Lower lobe of right lung (tissue), 2 donors: ENCODE results near the gene MDP1. TPM values are rescaled to one million over a fixed set of nuclear protein-coding genes. Genes with fewer than 3 reads are reported as not detected.

Experiments used
- ATAC-seq, 2 donors: fragments of 200-7000 bp; cut with Tn5 transposase; one replicate each; pipeline ENCODE4 v1.9.1; 2020 to 2022; ENCODE audit warnings: mild to moderate bottlenecking in 2 of 2, moderate library complexity in 2 of 2
- DNase-seq: peaks from one replicate; pipeline ENCODE4 v3.0.0-alpha.2; 2020
- H3K27ac ChIP-seq: fragments of 200-600 bp; one replicate; pipeline ENCODE4 v1.8.0; 2022
- H3K27me3 ChIP-seq: fragments of 200-600 bp; one replicate; pipeline ENCODE4 v1.8.0; 2022; ENCODE audit warnings: low read depth
- H3K36me3 ChIP-seq: fragments of 200-600 bp; one replicate; pipeline ENCODE4 v1.8.0; 2022; ENCODE audit warnings: mild to moderate bottlenecking
- H3K4me1 ChIP-seq: fragments of 200-600 bp; one replicate; pipeline ENCODE4 v1.8.0; 2022
- H3K4me3 ChIP-seq: fragments of 200-600 bp; one replicate; pipeline ENCODE4 v1.8.0; 2022; ENCODE audit warnings: mild to moderate bottlenecking
- H3K9me3 ChIP-seq: fragments of 200-600 bp; one replicate; pipeline ENCODE4 v1.8.0; 2022
- intact Hi-C: fragments of 100-400 bp; cut with DNase I; formaldehyde crosslinking; loops from one replicate; pipeline ENCODE4 v1.11.0; 2022
- total RNA-seq: library from RNA; stranded (reverse); fragmentation: NEBNext Ultra II Directional; extraction: Animal tissue kit (Norgen Biotek cat#: 25700); gene quantifications from one replicate; pipeline ENCODE4 v1.2.1, GENCODE V29; 2021
- TF ChIP-seq, protein P1 (sequence below): fragments of 200-600 bp; IDR thresholded peaks from one replicate; pipeline ENCODE4 v1.8.0; 2022; ENCODE audit warnings: antibody characterized with exemption, mild to moderate bottlenecking
- donor health status: DM: no; HTN: yes; CAD: no; lungs with severe emphysema.

MDP1 gene
- total RNA-seq, 1 donor from 2014 or later: 13.3 TPM

DNA sequence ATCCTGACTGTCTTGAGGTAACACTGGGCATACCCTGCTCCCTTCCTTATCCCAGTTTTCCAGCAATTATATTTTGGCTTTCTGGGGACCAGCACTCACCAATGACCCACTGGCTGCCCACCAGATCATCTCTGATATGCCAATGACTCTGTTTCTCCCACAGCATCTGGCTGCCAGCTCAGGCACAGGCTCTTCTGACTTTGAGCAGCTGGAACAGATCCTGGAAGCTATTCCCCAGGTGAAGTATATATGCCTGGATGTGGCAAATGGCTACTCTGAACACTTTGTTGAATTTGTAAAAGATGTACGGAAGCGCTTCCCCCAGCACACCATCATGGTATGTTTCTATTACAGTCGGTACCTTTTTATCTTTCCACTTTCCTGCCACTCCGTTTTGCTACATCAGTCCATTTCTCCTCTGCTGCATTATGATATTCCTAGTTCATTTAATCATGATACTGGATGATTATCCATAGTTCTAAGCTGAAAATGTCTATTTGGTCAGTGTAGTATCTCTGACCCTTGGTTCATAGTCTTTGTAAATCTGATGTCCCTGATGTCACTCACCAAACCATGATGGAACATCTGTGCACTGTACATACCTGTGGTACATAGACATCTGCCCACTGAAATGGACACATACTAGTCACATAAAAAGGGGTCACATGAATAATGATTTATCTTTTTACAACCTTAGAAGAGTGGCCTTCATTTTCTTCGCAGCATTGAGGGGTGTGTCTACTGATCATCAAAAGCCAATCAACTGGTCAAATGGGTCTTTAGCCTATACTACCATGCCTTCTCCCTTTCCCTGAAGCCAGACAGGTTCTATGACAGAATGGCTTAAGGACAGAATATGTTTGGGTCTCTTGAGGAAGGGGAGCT is 20.2 kb upstream of the MDP1 start:
- Histone ChIP-seq H3K27ac (no peak overlapping the region), H3K4me3 (no peak overlapping the region), H3K9me3 (no peaks in the 10 kb centered on the region), H3K27me3 (no peaks in the 10 kb centered on the region), H3K4me1 (peaks cover 54% of the 10 kb centered on the region), H3K36me3 (peaks cover 70% of the 10 kb centered on the region)
- TF ChIP-seq, protein P1, sequence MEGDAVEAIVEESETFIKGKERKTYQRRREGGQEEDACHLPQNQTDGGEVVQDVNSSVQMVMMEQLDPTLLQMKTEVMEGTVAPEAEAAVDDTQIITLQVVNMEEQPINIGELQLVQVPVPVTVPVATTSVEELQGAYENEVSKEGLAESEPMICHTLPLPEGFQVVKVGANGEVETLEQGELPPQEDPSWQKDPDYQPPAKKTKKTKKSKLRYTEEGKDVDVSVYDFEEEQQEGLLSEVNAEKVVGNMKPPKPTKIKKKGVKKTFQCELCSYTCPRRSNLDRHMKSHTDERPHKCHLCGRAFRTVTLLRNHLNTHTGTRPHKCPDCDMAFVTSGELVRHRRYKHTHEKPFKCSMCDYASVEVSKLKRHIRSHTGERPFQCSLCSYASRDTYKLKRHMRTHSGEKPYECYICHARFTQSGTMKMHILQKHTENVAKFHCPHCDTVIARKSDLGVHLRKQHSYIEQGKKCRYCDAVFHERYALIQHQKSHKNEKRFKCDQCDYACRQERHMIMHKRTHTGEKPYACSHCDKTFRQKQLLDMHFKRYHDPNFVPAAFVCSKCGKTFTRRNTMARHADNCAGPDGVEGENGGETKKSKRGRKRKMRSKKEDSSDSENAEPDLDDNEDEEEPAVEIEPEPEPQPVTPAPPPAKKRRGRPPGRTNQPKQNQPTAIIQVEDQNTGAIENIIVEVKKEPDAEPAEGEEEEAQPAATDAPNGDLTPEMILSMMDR: no peak
- intact Hi-C loops: no loop called here
- ATAC-seq (no peak), DNase-seq (no peak)

DNA sequence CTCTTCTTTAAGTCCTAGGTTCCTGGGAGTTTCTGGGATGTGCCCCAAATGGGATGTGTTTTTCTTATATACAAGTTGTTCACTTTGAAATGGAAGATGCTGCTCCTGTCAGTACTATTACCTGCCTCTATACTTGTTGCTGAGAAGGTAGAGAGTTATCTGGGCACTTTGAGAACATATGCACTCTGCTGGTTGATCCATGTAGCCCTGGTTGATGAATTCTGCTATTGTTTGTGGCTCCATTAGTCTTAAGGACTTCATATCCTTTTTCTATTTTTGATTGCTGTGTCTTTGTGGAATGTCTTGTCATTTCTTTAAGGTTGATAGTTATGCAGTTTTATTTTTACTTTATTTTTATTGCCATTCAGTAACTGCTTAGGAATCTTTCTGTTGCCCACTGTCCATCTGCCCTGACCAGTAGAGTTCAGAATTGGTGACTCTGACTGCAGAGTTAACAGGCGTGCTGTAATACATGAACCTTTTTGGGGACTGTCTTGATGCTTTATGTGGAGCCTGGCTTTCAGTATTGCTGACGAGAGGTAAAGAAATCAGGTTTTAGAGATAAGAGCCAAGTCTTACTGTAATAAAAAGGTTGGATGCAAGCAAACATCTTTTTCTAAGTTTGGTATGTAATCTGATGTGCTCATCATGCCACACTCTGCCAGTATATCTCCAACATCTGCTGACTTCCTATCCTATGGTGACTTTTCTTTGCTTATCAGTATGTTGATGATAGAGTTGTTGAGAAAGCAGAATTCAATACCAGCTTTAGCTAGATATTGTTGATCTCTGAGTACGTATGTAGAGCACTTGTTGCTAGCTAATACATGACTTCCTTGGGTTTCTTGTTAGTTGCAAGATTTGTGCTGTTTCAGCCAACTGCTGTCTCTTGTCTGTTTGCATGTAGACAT is 18.5 kb upstream of the MDP1 start:
- no peak overlapping the region for H3K4me3 ChIP-seq
- peaks cover 53% of the 10 kb centered on the region for H3K36me3 ChIP-seq
- intact Hi-C loops: no loop called here
- H3K4me1 ChIP-seq: peaks cover 43% of the 10 kb centered on the region
- DNase-seq (no peak), ATAC-seq (no peak)
- H3K27ac ChIP-seq: no peak overlapping the region
- H3K9me3 ChIP-seq: no peaks in the 10 kb centered on the region
- no peaks in the 10 kb centered on the region for H3K27me3 ChIP-seq
- TF ChIP-seq, protein P1: no peak

- TF ChIP-seq, protein P1: no peak
- DNase-seq (no peak), ATAC-seq (no peak)
- Histone ChIP-seq H3K36me3 (peaks cover 44% of the 10 kb centered on the region), H3K27ac (peak overlapping the region; percentile 91), H3K4me1 (peaks cover 34% of the 10 kb centered on the region), H3K9me3 (no peaks in the 10 kb centered on the region), H3K27me3 (no peaks in the 10 kb centered on the region), H3K4me3 (peak overlapping the region; percentile 83)
- intact Hi-C loops: no loop called here
These were observed 17.6 kb upstream of the MDP1 start for GRCh38 chr14:24233538-24233866.

DNA sequence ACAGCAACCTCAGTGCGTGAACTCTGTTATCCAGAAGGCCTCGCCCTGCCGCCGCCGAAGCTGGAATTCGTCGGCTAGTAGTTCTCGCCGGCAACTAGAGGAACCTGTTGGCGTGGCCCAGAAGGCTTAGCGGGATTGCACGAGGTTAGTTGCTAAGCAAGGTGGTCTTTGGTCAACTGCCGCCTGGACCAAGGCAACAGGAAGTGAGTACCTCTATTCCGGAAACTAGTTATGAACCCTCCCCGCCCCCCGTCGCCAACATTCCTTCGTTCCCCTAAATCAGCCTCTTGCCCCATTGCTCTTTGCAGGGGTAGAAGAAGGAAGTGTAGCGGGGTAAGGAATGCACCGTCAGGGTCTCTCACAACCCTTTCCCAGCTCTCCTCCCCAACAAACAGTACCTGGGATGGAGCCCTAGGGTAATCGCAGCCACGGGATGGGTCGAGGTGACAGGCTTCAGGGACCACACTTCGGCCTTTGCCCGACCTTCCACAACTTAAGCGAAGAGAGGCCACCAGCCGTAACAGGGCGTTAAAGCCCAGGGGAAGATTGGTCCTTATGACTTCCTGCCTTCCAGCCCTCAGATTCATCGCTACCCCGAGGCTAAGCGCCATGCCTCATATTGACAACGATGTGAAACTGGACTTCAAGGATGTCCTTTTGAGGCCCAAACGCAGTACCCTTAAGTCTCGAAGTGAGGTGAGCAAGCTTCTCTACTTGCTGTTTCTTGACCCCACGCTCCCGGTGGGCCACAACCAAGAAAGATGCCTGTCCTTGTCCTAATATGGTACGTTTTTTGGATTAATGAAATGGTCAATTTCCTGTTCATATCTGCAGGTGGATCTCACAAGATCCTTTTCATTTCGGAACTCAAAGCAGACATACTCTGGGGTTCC is 17.0 kb upstream of the MDP1 start, which contains the start of gene GMPR2:
GMPR2 (plus strand) TSS at position 285 of the 893 bp plus-strand sequence; CDS start at position 610, 325 bp downstream.
- intact Hi-C loops: no loop called here

More for the DNA sequence above, 17.0 kb upstream of the MDP1 start, which contains the start of gene GMPR2:
- TF ChIP-seq, protein P1: no peak
- Histone ChIP-seq H3K27ac (peak within 1 kb of the TSS; percentile 91), H3K36me3 (peaks cover 43% of the 10 kb centered on the region), H3K4me3 (peak within 1 kb of the TSS; percentile 83), H3K4me1 (peaks cover 30% of the 10 kb centered on the region), H3K9me3 (no peaks in the 10 kb centered on the region), H3K27me3 (no peaks in the 10 kb centered on the region)
- no peak for DNase-seq
- ATAC-seq: peak; percentile 74 to 81
